GM23248 (cell line): ENCODE data around the gene RAB19.

Source experiments
- EZH2 ChIP-seq: fragments of 200-600 bp; sonication (generic); IDR thresholded peaks from 2 replicates; pipeline ENCODE4 v1.6.1; 2018; ENCODE audit warnings: antibody characterized with exemption, mild to moderate bottlenecking; ENCODE audit not compliant: insufficient read depth, poor library complexity, severe bottlenecking
- EZH2phosphoT487 ChIP-seq: fragments of 200-600 bp; sonication (generic); IDR thresholded peaks from 2 replicates; pipeline ENCODE4 v1.6.1; 2018; ENCODE audit warnings: antibody characterized with exemption, moderate library complexity, mild to moderate bottlenecking, low read depth; ENCODE audit not compliant: insufficient read depth

- TF ChIP-seq EZH2 = no peak
- no peak for TF ChIP-seq EZH2phosphoT487
Observed at GRCh38 chr7:140416560-140416959, 12.7 kb downstream of the RAB19 start.
